Ovary (tissue), 9 donors: ENCODE measurements around the gene SLC26A3. TPM values are rescaled to one million over a fixed set of nuclear protein-coding genes. Genes with fewer than 3 reads are reported as not detected.

Source experiments
- DNase-seq, 5 donors: peaks; one replicate each; pipeline ENCODE4 v3.0.0-alpha.2; 2019 to 2020
- H3K27ac ChIP-seq, 2 donors: fragments of 200-600 bp; one replicate each; pipeline versions ENCODE4 v1.5.1 to v1.8.0; 2019 to 2022
- H3K27me3 ChIP-seq: fragments of 200-600 bp; one replicate; pipeline ENCODE4 v1.8.0; 2022
- H3K36me3 ChIP-seq: fragments of 200-600 bp; sonication (generic); one replicate; pipeline ENCODE4 v1.5.1; 2019
- H3K4me1 ChIP-seq: one replicate; pipeline ENCODE4 v1.8.1; 2013; ENCODE audit warnings: mild to moderate bottlenecking, moderate library complexity; ENCODE audit not compliant: insufficient read depth
- H3K4me3 ChIP-seq: fragments of 200-600 bp; sonication (generic); one replicate; pipeline ENCODE4 v1.5.1; 2017
- H3K9me3 ChIP-seq, 2 donors: fragments of 200-600 bp in 1 of 2; sonication (generic) in 1 of 2; one replicate each; pipeline versions ENCODE4 v1.5.1 to v1.8.1; 2013 to 2019; ENCODE audit warnings: mild to moderate bottlenecking in 1 of 2, moderate library complexity in 1 of 2
- CTCF ChIP-seq, 3 donors: fragments of 450-650 bp in 2 of 3; fragments of 200-600 bp in 1 of 3; IDR thresholded peaks; one replicate each; pipeline versions ENCODE4 v1.5.1 to v1.8.0; 2016 to 2022; ENCODE audit warnings: antibody characterized with exemption in 3 of 3, mild to moderate bottlenecking in 1 of 3
- EP300 ChIP-seq: sonication (generic); formaldehyde crosslinking; IDR thresholded peaks from one replicate; pipeline ENCODE4 v1.6.1; 2017; ENCODE audit warnings: antibody characterized with exemption
- POLR2A ChIP-seq: fragments of 450-650 bp; IDR thresholded peaks from one replicate; pipeline ENCODE4 v1.6.1; 2017; ENCODE audit warnings: antibody characterized with exemption, mild to moderate bottlenecking, moderate library complexity
- WGBS, 3 donors: extraction: QIAGEN DNeasy Blood & Tissue Kit in 1 of 3; methylation state at CpG; one replicate each; pipeline versions ENCODE4 v1.1.5 to v1.1.7; 2013 to 2017; 5-methylcytosine and 5-hydroxymethylcytosine counted together
- intact Hi-C, 4 donors: fragments of 100-400 bp; cut with DNase I; formaldehyde crosslinking; loops; one replicate each; pipeline versions ENCODE4 v1.11.0 to v1.15.1; 2022 to 2023
- polyA plus RNA-seq, 2 donors: library from polyadenylated mRNA; stranded (reverse); fragments of 200-250 nt in 1 of 2; fragments of 350-450 nt in 1 of 2; fragmentation: Illumina TruSeq in 1 of 2; extraction: RNeasy Lipid Tissue Mini Kit (QIAGEN cat#74804) in 1 of 2; gene quantifications; one replicate each; pipeline ENCODE4 v1.2.3, GENCODE V29; 2013 to 2014
- total RNA-seq, 7 donors: library from RNA; depleted of rRNA in 2 of 7; stranded (reverse); fragments of >200 nt in 2 of 7; fragmentation: NEBNext Ultra II Directional in 3 of 7; extraction: Animal tissue kit (Norgen Biotek cat#: 25700) in 3 of 7; gene quantifications; one replicate each; pipeline versions ENCODE4 v1.1.0 to v1.2.4, GENCODE V29; 2016 to 2023
- donor health status: DM: no; HTN: no; CAD: no; lungs with moderate emphysema.
- donor health status: DM: no; HTN: no; CAD: no.
- donor health status: Bipolar disorder and iron deficiency.
- donor health status: DM: yes; HTN: yes; CAD: no.
- donor health status: DM: no; HTN: no; CAD: no.
- donor health status: DM: yes; HTN: yes; CAD: no.

SLC26A3 gene
- total and polyA plus RNA-seq, 9 donors: 0.06 to 1.9 (median 0.38) TPM; not detected in 3

- Histone ChIP-seq H3K27ac (no peak overlapping the region), H3K4me3 (no peak overlapping the region), H3K36me3 (no peaks in the 10 kb centered on the region), H3K4me1 (no peaks in the 10 kb centered on the region), H3K9me3 (no peaks in the 10 kb centered on the region), H3K27me3 (no peaks in the 10 kb centered on the region)
- WGBS, 3 donors: 78 to 92% (median 81%) methylated on average over 3 of the region's 3 CpGs
- no peak for DNase-seq
- intact Hi-C loops: no loop called here
- TF ChIP-seq EP300: no peak
- TF ChIP-seq CTCF (IDR thresholded peaks at IDR 0.05): no peak
- no peak for TF ChIP-seq POLR2A
These were observed 10.5 kb upstream of the SLC26A3 start for GRCh38 chr7:107813524-107813923.

- Histone ChIP-seq H3K4me3 (no peak overlapping the region), H3K27ac (no peak overlapping the region), H3K36me3 (no peaks in the 10 kb centered on the region), H3K4me1 (no peaks in the 10 kb centered on the region), H3K9me3 (no peaks in the 10 kb centered on the region), H3K27me3 (no peaks in the 10 kb centered on the region)
- intact Hi-C loops: no loop called here
- DNase-seq: no peak
- no peak for TF ChIP-seq CTCF (IDR thresholded peaks at IDR 0.05)
- TF ChIP-seq EP300: no peak
- TF ChIP-seq POLR2A: no peak
- 80 to 88% (median 85%) methylated on average over 5 of the region's 5 CpGs for WGBS, 3 donors
These were observed 8.9 kb upstream of the SLC26A3 start for GRCh38 chr7:107811934-107812333.

GRCh38 chr7:107810626-107811025, 7.6 kb upstream of the SLC26A3 start:
- Histone ChIP-seq H3K4me3 (no peak overlapping the region), H3K27me3 (no peaks in the 10 kb centered on the region), H3K36me3 (no peaks in the 10 kb centered on the region), H3K27ac (no peak overlapping the region), H3K9me3 (no peaks in the 10 kb centered on the region), H3K4me1 (no peaks in the 10 kb centered on the region)
- TF ChIP-seq EP300 (no peak), POLR2A (no peak), CTCF (IDR thresholded peaks at IDR 0.05) (no peak)
- 78 to 84% (median 79%) methylated on average over 3 of the region's 3 CpGs for WGBS, 3 donors
- intact Hi-C loops: no loop called here
- DNase-seq: no peak

- Histone ChIP-seq H3K4me3 (no peak overlapping the region), H3K4me1 (no peaks in the 10 kb centered on the region), H3K27me3 (no peaks in the 10 kb centered on the region), H3K27ac (no peak overlapping the region), H3K36me3 (no peaks in the 10 kb centered on the region), H3K9me3 (no peaks in the 10 kb centered on the region)
- DNase-seq: no peak
- intact Hi-C loops: no loop called here
- WGBS, 3 donors: 88 to 94% (median 92%) methylated on average over 4 of the region's 4 CpGs
- TF ChIP-seq CTCF (IDR thresholded peaks at IDR 0.05) (no peak), POLR2A (no peak), EP300 (no peak)
These were observed 6.2 kb upstream of the SLC26A3 start for GRCh38 chr7:107809179-107809578.
